GM18505 (cell line): ENCODE results near the gene GDF7.
"Not testable (repeated sequence)": the region's sequence is repeated elsewhere in the genome, so short reads cannot be mapped to it uniquely, and the experiment has no call there.

Experiments
- ATAC-seq: cut with Tn5 transposase; IDR thresholded peaks from one replicate; pipeline ENCODE4 v1.9.1; 2021; ENCODE audit not compliant: unreplicated experiment
- POLR2A ChIP-seq: IDR thresholded peaks from 4 replicates; pipeline ENCODE4 v1.6.1; 2011; ENCODE audit warnings: borderline replicate concordance; ENCODE audit not compliant: insufficient read depth, insufficient read length; ENCODE audit errors: extremely low read depth

The GDF7 gene

DNA sequence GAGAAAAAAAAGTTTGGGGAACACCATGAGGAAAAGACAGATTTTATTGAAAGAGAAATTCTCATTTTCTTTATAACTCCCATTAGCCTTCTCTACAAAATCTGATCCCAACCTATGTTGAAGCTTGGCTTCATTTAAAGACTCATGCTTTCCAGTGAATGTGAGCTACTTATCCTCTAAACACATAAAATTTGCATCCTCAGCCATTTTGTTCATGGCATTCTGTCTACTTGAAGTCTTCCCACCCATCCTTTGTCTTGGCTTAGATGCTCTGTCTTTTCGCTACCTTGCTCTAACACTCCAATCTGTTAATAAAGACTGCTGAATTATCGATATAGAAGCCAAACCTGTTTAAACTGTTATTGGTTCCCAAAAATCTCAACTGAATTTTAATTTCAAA lies 39.3 kb downstream of the GDF7 start:
- no peak for TF ChIP-seq POLR2A
- no peak for ATAC-seq

DNA sequence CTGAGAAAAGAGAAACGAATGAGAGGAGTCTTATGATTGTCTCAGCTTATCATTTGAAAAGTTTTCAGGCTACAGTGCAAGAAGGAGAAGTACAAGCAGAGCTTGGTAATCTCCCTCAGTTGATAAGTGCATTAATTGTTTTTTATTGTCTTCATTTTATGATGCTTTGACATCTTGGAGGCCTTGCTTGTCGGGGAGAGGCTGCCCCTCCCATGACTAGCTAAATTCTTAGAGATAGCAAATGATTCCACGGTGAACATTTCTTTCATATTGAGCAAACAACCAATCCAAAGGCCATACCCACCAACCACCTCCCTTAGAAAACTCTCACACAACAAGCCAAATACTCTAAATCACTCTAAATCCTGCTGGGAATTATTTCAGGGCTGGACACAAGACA lies 39.8 kb downstream of the GDF7 start:
- ATAC-seq, result no peak
- TF ChIP-seq POLR2A, result no peak

- TF ChIP-seq POLR2A, result no peak
- ATAC-seq, result no peak
Measured at GRCh38 chr2:20707601-20708000, 40.7 kb downstream of the GDF7 start.

DNA sequence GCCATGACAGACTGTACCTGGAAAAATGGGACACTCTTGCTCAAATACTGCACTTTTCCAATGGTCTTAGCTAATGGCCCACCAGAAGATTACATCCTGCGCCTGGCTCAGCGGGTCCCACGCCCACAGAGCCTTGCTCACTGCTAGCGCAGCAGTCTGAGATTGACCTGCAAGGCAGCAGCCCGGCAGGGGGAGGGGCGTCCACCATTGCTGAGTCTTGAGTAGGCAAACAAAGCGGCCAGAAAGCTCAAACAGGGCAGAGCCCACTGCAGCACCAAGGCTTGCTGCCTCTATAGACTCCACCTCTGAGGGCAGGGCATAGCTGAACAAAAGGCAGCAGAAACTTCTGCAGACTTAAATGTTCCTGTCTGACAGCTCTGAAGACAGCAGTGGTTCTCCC lies 44.7 kb downstream of the GDF7 start:
- ATAC-seq, result not testable (repeated sequence)

DNA sequence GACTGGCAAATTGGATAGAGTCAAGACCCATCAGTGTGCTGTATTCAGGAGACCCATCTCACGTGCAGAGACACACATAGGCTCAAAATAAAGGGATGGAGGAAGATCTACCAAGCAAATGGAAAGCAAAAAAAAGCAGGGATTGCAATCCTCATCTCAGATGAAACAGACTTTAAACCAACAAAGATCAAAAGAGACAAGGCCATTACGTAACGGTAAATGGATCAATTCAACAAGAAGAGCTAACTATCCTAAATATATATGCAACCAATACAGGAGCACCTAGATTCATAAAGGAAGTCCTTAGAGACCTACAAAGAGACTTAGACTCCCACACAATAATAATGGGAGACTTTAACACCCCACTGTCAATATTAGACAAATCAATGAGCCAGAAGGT lies 46.6 kb downstream of the GDF7 start:
- not testable (repeated sequence) for ATAC-seq

- not testable (repeated sequence) for ATAC-seq
Measured at GRCh38 chr2:20714412-20714811, 47.5 kb downstream of the GDF7 start.

DNA sequence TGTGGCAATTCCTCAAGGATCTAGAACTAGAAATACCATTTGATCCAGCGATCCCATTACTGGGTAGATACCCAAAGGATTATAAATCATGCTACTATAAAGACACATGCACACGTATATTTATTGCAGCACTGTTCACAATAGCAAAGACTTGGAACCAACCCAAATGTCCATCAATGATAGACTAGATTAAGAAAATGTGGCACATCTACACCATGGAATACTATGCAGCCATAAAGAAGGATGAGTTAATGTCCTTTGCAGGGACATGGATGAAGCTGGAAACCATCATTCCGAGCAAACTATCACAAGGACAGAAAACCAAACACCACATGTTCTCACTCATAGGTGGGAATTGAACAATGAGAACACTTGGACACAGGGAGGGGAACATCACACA lies 49.2 kb downstream of the GDF7 start:
- ATAC-seq, result not testable (repeated sequence)

DNA sequence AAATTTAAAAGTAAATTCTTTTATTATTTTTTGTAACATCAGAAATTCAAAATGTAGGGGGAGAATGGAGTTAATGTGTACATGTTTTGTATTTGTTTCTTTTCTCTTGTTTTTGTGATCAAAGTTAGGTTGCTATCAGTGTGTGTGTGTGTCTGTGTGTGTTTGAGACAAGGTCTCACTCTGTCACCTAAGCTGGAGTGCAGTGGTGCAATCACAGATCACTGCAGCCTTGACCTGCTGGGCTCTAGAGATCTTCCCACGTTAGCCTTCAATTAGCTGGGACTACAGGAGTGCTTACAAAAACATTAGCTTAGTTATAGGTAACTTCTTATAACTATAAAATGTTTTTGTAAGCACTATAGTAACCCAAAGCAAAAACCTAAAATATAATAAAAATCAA lies 50.7 kb downstream of the GDF7 start:
- no peak for ATAC-seq
- TF ChIP-seq POLR2A, result no peak

DNA sequence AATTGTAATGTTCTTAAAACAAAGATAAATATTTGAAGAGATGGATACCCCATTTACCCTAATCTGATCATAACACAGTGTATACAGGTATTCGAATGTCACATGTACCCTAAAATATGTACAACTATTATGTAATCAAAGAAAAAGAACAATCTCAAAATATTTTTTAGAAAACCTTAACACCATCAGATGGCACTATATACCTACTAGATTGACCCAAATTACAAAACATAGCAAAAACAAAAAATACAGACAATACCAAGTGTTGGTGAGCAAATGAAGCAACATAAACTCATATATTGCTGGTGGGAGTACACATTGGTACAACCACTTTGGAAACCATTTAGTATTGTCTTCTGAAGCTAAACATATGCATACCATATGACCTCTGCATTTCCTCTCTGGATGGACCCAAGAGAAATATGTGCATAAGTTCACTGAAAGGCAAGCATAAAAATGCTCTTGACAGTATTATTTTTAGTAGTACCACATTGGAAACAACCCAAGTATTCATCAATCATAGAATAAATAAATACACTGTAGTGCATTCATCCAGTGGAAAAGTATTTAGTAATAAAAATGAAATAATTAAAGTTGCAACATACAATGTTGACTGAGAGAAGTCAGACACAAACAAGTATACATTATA lies 55.8 kb downstream of the GDF7 start:
- TF ChIP-seq POLR2A, result no peak
- ATAC-seq, result no peak

DNA sequence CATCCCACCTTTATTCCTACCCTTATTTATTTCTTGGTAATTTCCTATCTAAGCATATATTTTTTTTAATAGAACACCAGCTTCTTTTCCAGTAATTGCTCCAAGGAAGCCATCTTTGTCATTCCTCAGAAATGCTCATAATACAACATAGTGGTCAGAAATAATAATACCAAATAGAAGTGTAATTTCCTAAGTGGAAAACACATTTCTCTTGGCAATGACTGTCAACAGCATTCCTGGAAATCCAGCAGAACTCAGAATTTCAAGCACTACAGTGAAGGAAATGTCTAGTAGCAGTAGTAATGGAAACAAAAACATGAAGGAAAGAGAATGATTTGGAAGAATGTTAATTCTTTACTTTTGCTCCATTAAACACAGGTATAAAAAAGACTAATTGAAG lies 56.6 kb downstream of the GDF7 start:
- no peak for TF ChIP-seq POLR2A
- ATAC-seq, result no peak

DNA sequence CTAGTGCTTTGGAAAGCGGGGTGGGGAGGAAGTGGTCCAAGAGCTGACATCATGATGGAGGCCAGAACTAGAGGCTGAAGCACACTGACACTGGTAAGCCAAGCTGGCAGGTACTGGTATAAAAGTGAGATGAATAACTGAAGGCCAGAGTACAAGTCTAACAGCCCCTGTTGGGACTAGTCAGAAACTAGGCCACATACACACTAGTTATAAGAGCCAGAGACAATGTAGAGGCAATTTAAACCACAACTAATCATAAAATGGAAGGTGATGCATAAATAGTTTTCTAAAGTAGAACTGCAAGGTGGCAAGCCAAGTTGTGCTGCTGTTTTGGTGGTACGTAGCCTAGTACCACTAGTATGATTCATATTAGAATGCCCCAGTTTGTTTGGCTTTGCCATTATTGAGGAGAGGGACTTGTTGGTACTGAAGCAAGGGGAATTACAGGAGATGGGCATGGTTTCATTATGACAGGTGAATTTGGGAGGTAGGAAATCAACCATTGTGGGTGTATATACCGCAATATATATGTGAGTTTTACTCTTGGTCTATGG lies 57.6 kb downstream of the GDF7 start:
- no peak for ATAC-seq
- no peak for TF ChIP-seq POLR2A

GRCh38 chr2:20725782-20726181 lies 58.8 kb downstream of the GDF7 start:
- no peak for ATAC-seq
- no peak for TF ChIP-seq POLR2A

DNA sequence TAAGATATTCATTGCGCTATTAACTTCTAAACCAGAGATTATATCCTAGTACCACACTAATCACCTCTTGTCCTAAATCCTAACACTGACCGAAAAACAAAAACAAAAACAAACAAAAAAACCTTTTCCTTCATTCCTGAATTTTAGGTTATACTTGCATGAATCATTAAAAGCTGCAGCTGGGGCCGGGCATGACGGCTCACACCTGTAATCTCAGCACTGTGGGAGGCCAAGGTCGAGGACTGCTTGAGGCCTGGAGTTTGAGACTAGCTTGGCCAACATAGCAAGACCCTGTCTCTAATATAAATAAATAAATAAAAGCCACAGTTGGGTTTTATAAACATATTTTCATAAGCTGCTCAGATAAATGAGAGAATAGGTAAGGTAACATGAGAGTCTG lies 60.0 kb downstream of the GDF7 start:
- ATAC-seq, result no peak
- TF ChIP-seq POLR2A, result no peak

GRCh38 chr2:20728114-20728758 lies 61.3 kb downstream of the GDF7 start:
- TF ChIP-seq POLR2A, result no peak
- ATAC-seq, result no peak
